ENCODE measurements around the gene NT5C.

DNA sequence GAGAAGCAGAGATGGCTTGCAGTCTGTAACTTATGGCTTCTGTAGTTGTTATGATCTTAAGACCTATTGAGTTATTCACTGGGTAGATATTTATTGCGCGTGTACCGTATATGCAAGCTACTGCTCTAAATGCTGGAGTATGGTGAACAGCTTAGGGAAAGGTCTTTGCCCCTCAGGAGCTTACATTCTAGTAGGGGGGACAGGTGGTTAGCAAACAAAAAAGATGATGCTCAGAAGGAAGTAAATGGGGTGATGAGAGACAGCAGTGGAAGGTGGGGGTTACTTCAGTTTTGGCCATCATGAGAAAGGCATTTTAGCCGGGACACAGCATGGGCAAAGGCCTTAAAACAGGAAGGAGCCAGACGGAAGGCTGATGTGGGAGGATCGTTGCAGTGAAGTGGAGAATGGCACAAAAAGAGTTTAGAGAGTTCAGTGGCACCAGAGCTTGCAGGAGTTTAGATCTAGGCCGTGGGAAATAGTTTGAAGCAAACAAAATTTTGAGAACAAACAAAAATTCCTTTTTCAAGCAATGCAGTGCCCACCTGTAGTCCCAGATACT, 19.7 kb downstream of the NT5C start:
- TF ChIP-seq HDGF (IDR thresholded peaks at IDR 0.05; ENCODE audit: borderline replicate concordance): no peak
- no peak for TF ChIP-seq SP1 (IDR thresholded peaks at IDR 0.05)
- TF ChIP-seq FOXA1 (IDR thresholded peaks at IDR 0.05): no peak
- TF ChIP-seq BHLHE40 (IDR thresholded peaks at IDR 0.05; ENCODE audit: borderline replicate concordance): no peak
- no peak for TF ChIP-seq SUZ12 (IDR thresholded peaks at IDR 0.05)
- TF ChIP-seq, protein P1, sequence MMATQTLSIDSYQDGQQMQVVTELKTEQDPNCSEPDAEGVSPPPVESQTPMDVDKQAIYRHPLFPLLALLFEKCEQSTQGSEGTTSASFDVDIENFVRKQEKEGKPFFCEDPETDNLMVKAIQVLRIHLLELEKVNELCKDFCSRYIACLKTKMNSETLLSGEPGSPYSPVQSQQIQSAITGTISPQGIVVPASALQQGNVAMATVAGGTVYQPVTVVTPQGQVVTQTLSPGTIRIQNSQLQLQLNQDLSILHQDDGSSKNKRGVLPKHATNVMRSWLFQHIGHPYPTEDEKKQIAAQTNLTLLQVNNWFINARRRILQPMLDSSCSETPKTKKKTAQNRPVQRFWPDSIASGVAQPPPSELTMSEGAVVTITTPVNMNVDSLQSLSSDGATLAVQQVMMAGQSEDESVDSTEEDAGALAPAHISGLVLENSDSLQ (IDR thresholded peaks at IDR 0.05): no peak
- TF ChIP-seq NFRKB (IDR thresholded peaks at IDR 0.05): no peak
- TF ChIP-seq FOXM1 (IDR thresholded peaks at IDR 0.05; ENCODE audit: borderline replicate concordance): no peak
- no peak for TF ChIP-seq ELF4 (IDR thresholded peaks at IDR 0.05)
- no peak for TF ChIP-seq TARDBP (IDR thresholded peaks at IDR 0.05)
- TF ChIP-seq FOXK2 (IDR thresholded peaks at IDR 0.05): no peak
- TF ChIP-seq LEF1 (IDR thresholded peaks at IDR 0.05; ENCODE audit: borderline replicate concordance): no peak
- TF ChIP-seq ARNT (IDR thresholded peaks at IDR 0.05): no peak

All from HEK293T (cell line).